Loucy (cell line): ENCODE results near the gene VWA7.

Experiments
- H2AFZ ChIP-seq: fragments of 200-600 bp; sonication (generic); 2 replicates; pipeline ENCODE4 v1.6.0; 2016; ENCODE audit warnings: antibody characterized with exemption, mild to moderate bottlenecking, low read length, moderate library complexity
- H3F3A ChIP-seq: fragments of 200-600 bp; 2 replicates; pipeline ENCODE4 v1.6.0; 2016; ENCODE audit warnings: antibody characterized with exemption, low read depth, mild to moderate bottlenecking
- H3K27me3 ChIP-seq: fragments of 200-600 bp; sonication (generic); 2 replicates; pipeline ENCODE4 v1.6.1; 2014; ENCODE audit warnings: low read length, mild to moderate bottlenecking; ENCODE audit not compliant: insufficient read depth, poor library complexity, severe bottlenecking
- H3K36me3 ChIP-seq: fragments of 200-600 bp; sonication (generic); 2 replicates; pipeline ENCODE4 v1.6.1; 2016; ENCODE audit warnings: low read length; ENCODE audit not compliant: insufficient read depth
- H3K4me1 ChIP-seq: fragments of 200-600 bp; sonication (generic); 2 replicates; pipeline ENCODE4 v1.5.1; 2014; ENCODE audit warnings: low read length, mild to moderate bottlenecking; ENCODE audit not compliant: insufficient read depth, poor library complexity, severe bottlenecking
- H3K4me2 ChIP-seq: fragments of 200-600 bp; sonication (generic); 2 replicates; pipeline ENCODE4 v1.6.0; 2014; ENCODE audit warnings: antibody characterized with exemption, low read length, low read depth, mild to moderate bottlenecking; ENCODE audit not compliant: poor library complexity, severe bottlenecking
- H3K4me3 ChIP-seq: fragments of 200-600 bp; sonication (generic); 2 replicates; pipeline ENCODE4 v1.5.1; 2014; ENCODE audit warnings: low read length, mild to moderate bottlenecking, mixed read lengths; ENCODE audit not compliant: poor library complexity, severe bottlenecking
- H3K79me2 ChIP-seq: fragments of 200-600 bp; sonication (generic); 2 replicates; pipeline ENCODE4 v1.6.1; 2014; ENCODE audit warnings: low read length; ENCODE audit not compliant: insufficient read depth
- H3K9ac ChIP-seq: fragments of 200-600 bp; sonication (generic); 2 replicates; pipeline ENCODE4 v1.6.0; 2014; ENCODE audit warnings: mild to moderate bottlenecking, low read depth, low read length, moderate library complexity; ENCODE audit not compliant: poor library complexity, severe bottlenecking
- H3K9me2 ChIP-seq: fragments of 200-600 bp; sonication (generic); replicated peaks from 2 replicates; pipeline ENCODE4 v1.6.1; 2016; ENCODE audit warnings: low read depth, low read length, mixed read lengths
- H3K9me3 ChIP-seq: fragments of 200-600 bp; sonication (generic); 2 replicates; pipeline ENCODE4 v1.6.1; 2014; ENCODE audit warnings: mild to moderate bottlenecking, antibody characterized with exemption, low read length, low read depth; ENCODE audit not compliant: insufficient read depth
- H4K20me1 ChIP-seq: fragments of 200-600 bp; sonication (generic); 2 replicates; pipeline ENCODE4 v1.6.0; 2014; ENCODE audit warnings: antibody characterized with exemption, low read length, mild to moderate bottlenecking; ENCODE audit not compliant: insufficient read depth, poor library complexity, severe bottlenecking
- EZH2phosphoT487 ChIP-seq: fragments of 200-600 bp; IDR thresholded peaks from 2 replicates; pipeline ENCODE4 v1.6.1; 2018; ENCODE audit warnings: antibody characterized with exemption, mild to moderate bottlenecking, moderate library complexity, borderline replicate concordance
- TF ChIP-seq, protein P1 (sequence below): fragments of 200-600 bp; sonication (generic); conservative IDR thresholded peaks from 2 replicates; pipeline ENCODE4 v1.5.1; 2014; ENCODE audit warnings: mild to moderate bottlenecking, antibody characterized with exemption, low read length

The VWA7 gene

DNA sequence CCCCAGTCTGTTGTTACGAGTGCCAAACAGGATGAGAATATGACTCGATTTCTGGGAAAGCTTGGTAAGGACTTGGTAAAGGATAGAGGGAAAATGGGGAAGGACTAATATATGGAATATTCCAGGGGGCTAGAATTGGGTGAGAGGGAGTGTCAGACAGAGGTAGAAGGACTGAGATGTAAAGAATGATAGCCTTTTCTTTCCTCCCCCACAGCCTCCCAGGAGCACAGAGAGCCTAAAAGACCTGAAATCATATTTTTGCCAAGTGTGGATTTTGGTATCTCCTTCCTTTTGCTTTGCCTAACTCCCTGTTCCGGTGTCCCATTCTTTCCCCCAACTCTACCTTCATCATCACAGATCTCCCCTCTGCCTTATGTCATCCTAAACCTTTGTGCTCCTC, 34.2 kb downstream of the VWA7 start:
- H3K4me1 ChIP-seq = peaks cover 38% of the 10 kb centered on the region
- peak overlapping the region; percentile 1 for H3K4me2 ChIP-seq
- no peak overlapping the region for H3K9ac ChIP-seq
- no peaks in the 10 kb centered on the region for H3K9me3 ChIP-seq
- no peak overlapping the region for H3K4me3 ChIP-seq
- H4K20me1 ChIP-seq = no peaks in the 10 kb centered on the region
- no peak overlapping the region for H2AFZ ChIP-seq
- no peaks in the 10 kb centered on the region for H3K9me2 ChIP-seq
- no peaks in the 10 kb centered on the region for H3K27me3 ChIP-seq
- peaks cover 28% of the 10 kb centered on the region for H3K79me2 ChIP-seq
- peaks cover 3% of the 10 kb centered on the region; the same call in 1 of the 2 replicates for H3F3A ChIP-seq
- no peaks in the 10 kb centered on the region for H3K36me3 ChIP-seq
- no peak for TF ChIP-seq EZH2phosphoT487
- TF ChIP-seq, protein P1, sequence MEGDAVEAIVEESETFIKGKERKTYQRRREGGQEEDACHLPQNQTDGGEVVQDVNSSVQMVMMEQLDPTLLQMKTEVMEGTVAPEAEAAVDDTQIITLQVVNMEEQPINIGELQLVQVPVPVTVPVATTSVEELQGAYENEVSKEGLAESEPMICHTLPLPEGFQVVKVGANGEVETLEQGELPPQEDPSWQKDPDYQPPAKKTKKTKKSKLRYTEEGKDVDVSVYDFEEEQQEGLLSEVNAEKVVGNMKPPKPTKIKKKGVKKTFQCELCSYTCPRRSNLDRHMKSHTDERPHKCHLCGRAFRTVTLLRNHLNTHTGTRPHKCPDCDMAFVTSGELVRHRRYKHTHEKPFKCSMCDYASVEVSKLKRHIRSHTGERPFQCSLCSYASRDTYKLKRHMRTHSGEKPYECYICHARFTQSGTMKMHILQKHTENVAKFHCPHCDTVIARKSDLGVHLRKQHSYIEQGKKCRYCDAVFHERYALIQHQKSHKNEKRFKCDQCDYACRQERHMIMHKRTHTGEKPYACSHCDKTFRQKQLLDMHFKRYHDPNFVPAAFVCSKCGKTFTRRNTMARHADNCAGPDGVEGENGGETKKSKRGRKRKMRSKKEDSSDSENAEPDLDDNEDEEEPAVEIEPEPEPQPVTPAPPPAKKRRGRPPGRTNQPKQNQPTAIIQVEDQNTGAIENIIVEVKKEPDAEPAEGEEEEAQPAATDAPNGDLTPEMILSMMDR = no peak

DNA sequence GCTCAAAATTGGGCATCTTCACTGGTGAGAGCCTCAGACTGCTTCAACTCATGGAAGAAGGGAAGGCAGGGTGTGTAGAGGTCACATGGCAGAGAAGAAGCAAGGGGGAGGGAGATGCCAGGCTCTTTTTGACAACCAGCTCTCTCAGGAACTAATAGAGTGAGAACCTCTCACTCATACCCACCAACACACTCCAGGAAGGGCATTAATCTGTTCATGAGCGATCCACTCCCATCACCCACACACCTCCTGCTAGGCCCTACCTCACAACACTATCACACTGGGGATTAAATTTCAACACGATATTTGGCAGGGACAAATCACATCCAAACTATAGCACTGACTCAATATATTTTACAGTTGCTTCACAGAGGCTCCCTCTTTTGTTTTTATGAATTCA, 35.3 kb downstream of the VWA7 start:
- peak overlapping the region; percentile 100 for H3K9ac ChIP-seq
- H3F3A ChIP-seq = peaks cover 8% of the 10 kb centered on the region
- peak overlapping the region; percentile 100 for H3K4me3 ChIP-seq
- H3K4me2 ChIP-seq = peak overlapping the region; percentile 74
- H3K27me3 ChIP-seq = no peaks in the 10 kb centered on the region
- no peaks in the 10 kb centered on the region for H3K36me3 ChIP-seq
- no peak for TF ChIP-seq EZH2phosphoT487
- TF ChIP-seq, protein P1 = no peak
- peaks cover 30% of the 10 kb centered on the region for H3K79me2 ChIP-seq
- no peak overlapping the region for H2AFZ ChIP-seq
- no peaks in the 10 kb centered on the region for H3K9me2 ChIP-seq
- H3K4me1 ChIP-seq = peaks cover 44% of the 10 kb centered on the region
- H4K20me1 ChIP-seq = no peaks in the 10 kb centered on the region
- no peaks in the 10 kb centered on the region for H3K9me3 ChIP-seq

DNA sequence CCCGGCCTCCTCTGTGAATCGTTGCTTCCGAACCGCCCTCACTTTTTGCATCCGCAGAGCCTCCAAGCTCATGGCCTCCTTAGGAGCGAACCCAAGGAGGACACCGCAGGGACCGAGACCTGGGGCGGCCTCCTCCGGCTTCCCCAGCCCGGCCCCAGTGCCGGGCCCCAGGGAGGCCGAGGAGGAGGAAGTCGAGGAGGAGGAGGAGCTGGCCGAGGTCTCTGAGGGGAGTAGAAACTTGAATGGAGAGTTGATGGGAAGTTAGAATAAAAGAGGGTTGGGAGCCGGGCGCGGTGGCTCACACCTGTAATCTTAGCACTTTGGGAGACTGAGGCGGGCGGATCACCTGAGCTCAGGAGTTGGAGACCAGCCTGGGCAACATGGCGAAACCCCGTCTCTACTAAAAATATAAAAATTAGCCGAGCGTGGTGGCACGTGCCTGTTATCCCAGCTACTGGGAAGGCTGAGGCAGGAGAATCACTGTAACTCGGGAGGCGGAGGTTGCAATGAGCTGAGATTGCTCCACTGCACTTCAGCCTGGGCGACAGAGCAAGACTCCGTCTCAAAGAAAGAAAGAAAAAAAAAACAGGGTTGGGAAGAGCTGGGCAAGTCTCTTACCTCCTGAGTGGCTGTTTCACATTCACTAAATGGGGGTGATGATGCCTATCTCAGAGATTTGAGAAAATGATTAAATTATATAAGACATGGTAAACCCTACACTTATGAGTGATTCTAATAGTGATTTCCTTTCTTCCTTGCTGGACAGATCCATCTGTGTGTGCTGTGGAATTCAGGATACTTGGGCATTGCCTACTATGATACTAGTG, 36.5 kb downstream of the VWA7 start:
- TF ChIP-seq, protein P1 = no peak
- TF ChIP-seq EZH2phosphoT487 = no peak
- H3K9me2 ChIP-seq = no peaks in the 10 kb centered on the region
- peaks cover 5% of the 10 kb centered on the region for H3K27me3 ChIP-seq
- peak overlapping the region; percentile 100 for H3K9ac ChIP-seq
- H4K20me1 ChIP-seq = peaks cover 4% of the 10 kb centered on the region
- no peaks in the 10 kb centered on the region for H3K36me3 ChIP-seq
- H3F3A ChIP-seq = peaks cover 10% of the 10 kb centered on the region
- H2AFZ ChIP-seq = no peak overlapping the region
- H3K4me3 ChIP-seq = peak overlapping the region; percentile 100
- H3K9me3 ChIP-seq = no peaks in the 10 kb centered on the region
- H3K4me2 ChIP-seq = peak overlapping the region; percentile 74
- peaks cover 42% of the 10 kb centered on the region for H3K79me2 ChIP-seq
- peaks cover 48% of the 10 kb centered on the region for H3K4me1 ChIP-seq
